HG02852 (cell line): ENCODE data around the gene FAM184A.
A peak's percentile ranks its signal among the peaks of the same experiment; 100 is the strongest.
"Not testable (repeated sequence)": the region's sequence is repeated elsewhere in the genome, so short reads cannot be mapped to it uniquely, and the experiment has no call there.

Source experiments
- ATAC-seq: cut with Tn5 transposase; IDR thresholded peaks from one replicate; pipeline ENCODE4 v1.9.1; 2021; ENCODE audit warnings: mild to moderate bottlenecking, moderate library complexity; ENCODE audit not compliant: unreplicated experiment

FAM184A gene

GRCh38 chr6:119078376-119079282 lies at the start of gene FAM184A:
FAM184A (minus strand) TSS chr6:119078664; CDS start chr6:119078299, 365 bp downstream.
- peak; percentile 68 for ATAC-seq

GRCh38 chr6:119127627-119128026 lies 49.2 kb upstream of the FAM184A start:
- no peak for ATAC-seq

- no peak for ATAC-seq
These were observed 48.4 kb upstream of the FAM184A start for GRCh38 chr6:119126826-119127225.

- ATAC-seq: no peak
These were observed 47.7 kb upstream of the FAM184A start for GRCh38 chr6:119126140-119126539.

- ATAC-seq: no peak
These were observed 47.1 kb upstream of the FAM184A start for GRCh38 chr6:119125576-119125975.

- ATAC-seq: no peak
These were observed 45.8 kb upstream of the FAM184A start for GRCh38 chr6:119124079-119124824.

GRCh38 chr6:119122336-119122735 lies 43.9 kb upstream of the FAM184A start:
- ATAC-seq: no peak

GRCh38 chr6:119121367-119121766 lies 42.9 kb upstream of the FAM184A start:
- no peak for ATAC-seq

- no peak for ATAC-seq
These were observed 41.5 kb upstream of the FAM184A start for GRCh38 chr6:119119989-119120388.

GRCh38 chr6:119119062-119119461 lies 40.6 kb upstream of the FAM184A start:
- ATAC-seq: not testable (repeated sequence)

GRCh38 chr6:119116712-119117281 lies 38.3 kb upstream of the FAM184A start:
- ATAC-seq: no peak

GRCh38 chr6:119113961-119114360 lies 35.5 kb upstream of the FAM184A start:
- no peak for ATAC-seq

- no peak for ATAC-seq
These were observed 34.5 kb upstream of the FAM184A start for GRCh38 chr6:119112812-119113530.

GRCh38 chr6:119110601-119111548 lies 32.4 kb upstream of the FAM184A start:
- ATAC-seq: peak; percentile 82

GRCh38 chr6:119109654-119110325 lies 31.3 kb upstream of the FAM184A start:
- no peak for ATAC-seq

- no peak for ATAC-seq
These were observed 29.6 kb upstream of the FAM184A start for GRCh38 chr6:119108076-119108475.

- no peak for ATAC-seq
These were observed 26.8 kb upstream of the FAM184A start for GRCh38 chr6:119105282-119105681.

GRCh38 chr6:119102901-119103300 lies 24.4 kb upstream of the FAM184A start:
- ATAC-seq: no peak

- no peak for ATAC-seq
These were observed 21.7 kb upstream of the FAM184A start for GRCh38 chr6:119100115-119100514.
